ENCODE data around the gene ENTPD3.
A peak's percentile ranks its signal among the peaks of the same experiment; 100 is the strongest.

ENTPD3 gene

GRCh38 chr3:40464339-40465110, 77.5 kb downstream of the ENTPD3 start:
- no peak overlapping the region for H3K4me3 ChIP-seq (replicated peaks; ENCODE audit: low read depth, low read length)

GRCh38 chr3:40465111-40465407, 78.1 kb downstream of the ENTPD3 start:
- no peak for TF ChIP-seq CTCF (IDR thresholded peaks at IDR 0.05; ENCODE audit: low read depth, low read length, missing control alignments)
- no peak for DNase-seq (ENCODE audit: extremely low read depth, low read depth)
- H3K4me3 ChIP-seq (replicated peaks; ENCODE audit: low read depth, low read length) = no peak overlapping the region

More at GRCh38 chr3:40464339-40465110, 77.5 kb downstream of the ENTPD3 start:
- DNase-seq (ENCODE audit: extremely low read depth, low read depth) = no peak
- no peak for TF ChIP-seq CTCF (IDR thresholded peaks at IDR 0.05; ENCODE audit: low read depth, low read length, missing control alignments)

DNA sequence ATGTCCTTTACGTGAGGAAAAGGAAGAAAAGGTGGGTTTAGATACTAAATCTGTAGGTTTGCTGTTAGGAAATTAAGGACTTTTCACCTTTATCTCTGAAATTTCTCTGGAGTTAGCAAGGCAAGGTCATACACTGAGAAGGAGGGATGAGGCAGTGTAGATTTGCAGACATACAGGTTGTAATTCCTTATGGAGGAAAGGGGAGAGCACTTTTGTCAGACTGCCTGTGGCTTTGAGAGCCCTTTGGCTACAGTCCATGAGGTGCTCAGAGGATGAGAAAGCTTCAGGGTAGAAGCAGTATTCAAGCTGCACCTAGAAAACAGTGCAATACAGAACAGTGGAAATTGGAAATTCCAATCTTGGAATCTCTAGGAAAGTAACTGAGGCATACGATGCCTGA, 78.5 kb downstream of the ENTPD3 start:
- no peak overlapping the region for H3K4me3 ChIP-seq (replicated peaks; ENCODE audit: low read depth, low read length)
- TF ChIP-seq CTCF (IDR thresholded peaks at IDR 0.05; ENCODE audit: low read depth, low read length, missing control alignments) = no peak
- DNase-seq (ENCODE audit: extremely low read depth, low read depth) = no peak

DNA sequence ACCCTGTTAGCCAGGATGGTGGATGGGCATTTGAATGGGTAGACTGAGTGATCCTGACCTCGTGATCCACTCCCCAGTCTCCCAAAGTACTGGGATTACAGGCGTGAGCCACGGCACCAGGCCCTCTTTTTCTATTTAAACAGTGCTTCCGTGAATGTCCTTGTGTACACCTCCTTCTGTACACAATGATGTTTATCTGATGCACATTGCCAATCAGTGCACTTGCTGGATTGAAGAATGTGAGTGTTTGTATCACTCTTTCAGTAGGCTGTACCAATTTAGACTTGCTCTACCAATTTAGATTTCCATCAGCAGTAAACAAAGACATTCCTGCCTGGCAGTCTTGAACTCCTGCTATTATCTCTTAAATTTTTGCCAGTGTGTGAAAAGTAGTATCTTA, 81.0 kb downstream of the ENTPD3 start:
- no peak for DNase-seq (ENCODE audit: extremely low read depth, low read depth)
- H3K4me3 ChIP-seq (replicated peaks; ENCODE audit: low read depth, low read length) = no peak overlapping the region
- no peak for TF ChIP-seq CTCF (IDR thresholded peaks at IDR 0.05; ENCODE audit: low read depth, low read length, missing control alignments)

DNA sequence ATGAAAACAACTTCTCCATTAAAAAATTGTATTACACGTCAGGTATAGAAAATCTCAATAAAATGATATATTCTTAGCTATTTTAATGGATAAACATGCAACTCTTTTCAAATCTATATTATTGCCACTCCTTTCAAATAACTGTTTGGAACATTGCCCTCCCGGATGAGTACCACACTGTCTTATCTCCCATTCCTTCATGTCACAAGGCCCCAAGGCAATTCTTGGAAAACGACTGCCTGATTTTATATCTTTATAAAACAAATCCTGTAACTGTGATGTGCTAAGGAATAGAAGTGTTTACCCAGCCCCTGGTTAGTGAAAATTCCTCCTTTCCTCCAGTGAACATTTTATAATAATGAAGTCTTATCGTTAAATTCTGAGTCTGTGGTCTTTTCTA, 83.7 kb downstream of the ENTPD3 start:
- TF ChIP-seq CTCF (IDR thresholded peaks at IDR 0.05; ENCODE audit: low read depth, low read length, missing control alignments) = no peak
- H3K4me3 ChIP-seq (replicated peaks; ENCODE audit: low read depth, low read length) = no peak overlapping the region

GRCh38 chr3:40476478-40477470, 89.8 kb downstream of the ENTPD3 start, which contains the start of gene ZNF619:
TSS of gene ZNF619 (plus strand) at chr3:40477122. CDS start at chr3:40477980, 858 bp downstream.
- no peak for TF ChIP-seq CTCF (IDR thresholded peaks at IDR 0.05; ENCODE audit: low read depth, low read length, missing control alignments)
- peak within 1 kb of the TSS; percentile 79 for H3K4me3 ChIP-seq (replicated peaks; ENCODE audit: low read depth, low read length)
- DNase-seq (ENCODE audit: extremely low read depth, low read depth) = peak; percentile 24

More for the DNA sequence above, 83.7 kb downstream of the ENTPD3 start:
- no peak for DNase-seq (ENCODE audit: extremely low read depth, low read depth)
